Activated CD4-positive, alpha-beta T cell treated with anti-CD3 and anti-CD28 coated beads, Interleukin-2, amount 50 U/mL, for 48 hours (primary cell): ENCODE results near the gene PTBP3.
"Not testable (repeated sequence)": the region's sequence is repeated elsewhere in the genome, so short reads cannot be mapped to it uniquely, and the experiment has no call there.

Experiments
- DNase-seq, 2 experiments: peaks; one replicate each; pipeline ENCODE4 v3.0.0-alpha.2; 2020

The PTBP3 gene

GRCh38 chr9:112315331-112316257 lies 17.8 kb downstream of the PTBP3 start:
- DNase-seq = no peak

- no peak for DNase-seq
These were observed 21.3 kb downstream of the PTBP3 start for GRCh38 chr9:112312139-112312538.

GRCh38 chr9:112311497-112311896 lies 21.9 kb downstream of the PTBP3 start:
- DNase-seq = no peak

GRCh38 chr9:112310826-112311225 lies 22.6 kb downstream of the PTBP3 start:
- DNase-seq = no peak

- no peak for DNase-seq
These were observed 24.8 kb downstream of the PTBP3 start for GRCh38 chr9:112308588-112308987.

- DNase-seq = no peak
These were observed 32.0 kb downstream of the PTBP3 start for GRCh38 chr9:112301420-112301819.

- no peak for DNase-seq
These were observed 33.9 kb downstream of the PTBP3 start for GRCh38 chr9:112299514-112299913.

GRCh38 chr9:112296929-112297328 lies 36.5 kb downstream of the PTBP3 start:
- no peak for DNase-seq

- DNase-seq = no peak
These were observed 38.2 kb downstream of the PTBP3 start for GRCh38 chr9:112295174-112295573.

- DNase-seq = no peak
These were observed 45.4 kb downstream of the PTBP3 start for GRCh38 chr9:112288029-112288428.

- DNase-seq = no peak
These were observed 46.5 kb downstream of the PTBP3 start for GRCh38 chr9:112286926-112287325.

GRCh38 chr9:112285056-112285455 lies 48.4 kb downstream of the PTBP3 start:
- no peak for DNase-seq

- DNase-seq = no peak
These were observed 49.7 kb downstream of the PTBP3 start for GRCh38 chr9:112283582-112284253.

GRCh38 chr9:112282841-112283240 lies 50.6 kb downstream of the PTBP3 start:
- DNase-seq = not testable (repeated sequence)

GRCh38 chr9:112280904-112281303 lies 52.5 kb downstream of the PTBP3 start:
- DNase-seq = no peak

GRCh38 chr9:112279501-112279900 lies 53.9 kb downstream of the PTBP3 start:
- DNase-seq = no peak

- no peak for DNase-seq
These were observed 55.3 kb downstream of the PTBP3 start for GRCh38 chr9:112278152-112278551.

- DNase-seq = no peak
These were observed 58.8 kb downstream of the PTBP3 start for GRCh38 chr9:112274600-112274999.

GRCh38 chr9:112273876-112274275 lies 59.5 kb downstream of the PTBP3 start:
- DNase-seq = no peak

- DNase-seq = no peak
These were observed 61.8 kb downstream of the PTBP3 start for GRCh38 chr9:112271466-112272098.

- DNase-seq = no peak
These were observed 65.0 kb downstream of the PTBP3 start for GRCh38 chr9:112268413-112268812.

- DNase-seq = not testable (repeated sequence)
These were observed 66.3 kb downstream of the PTBP3 start for GRCh38 chr9:112267086-112267485.

GRCh38 chr9:112265391-112265790 lies 68.0 kb downstream of the PTBP3 start:
- no peak for DNase-seq

- no peak for DNase-seq
These were observed 70.8 kb downstream of the PTBP3 start for GRCh38 chr9:112262577-112262976.
